Measurements from ENCODE around the gene USP3. TPM values are rescaled to one million over a fixed set of nuclear protein-coding genes. Genes with fewer than 3 reads are reported as not detected.
"Not testable (repeated sequence)": the region's sequence is repeated elsewhere in the genome, so short reads cannot be mapped to it uniquely, and the experiment has no call there.

Gene USP3
- polyA plus RNA-seq, 1 donor (not counting 4 experiments of a cell fraction or from before 2014, with no cell fraction given): 16.2 TPM

DNA sequence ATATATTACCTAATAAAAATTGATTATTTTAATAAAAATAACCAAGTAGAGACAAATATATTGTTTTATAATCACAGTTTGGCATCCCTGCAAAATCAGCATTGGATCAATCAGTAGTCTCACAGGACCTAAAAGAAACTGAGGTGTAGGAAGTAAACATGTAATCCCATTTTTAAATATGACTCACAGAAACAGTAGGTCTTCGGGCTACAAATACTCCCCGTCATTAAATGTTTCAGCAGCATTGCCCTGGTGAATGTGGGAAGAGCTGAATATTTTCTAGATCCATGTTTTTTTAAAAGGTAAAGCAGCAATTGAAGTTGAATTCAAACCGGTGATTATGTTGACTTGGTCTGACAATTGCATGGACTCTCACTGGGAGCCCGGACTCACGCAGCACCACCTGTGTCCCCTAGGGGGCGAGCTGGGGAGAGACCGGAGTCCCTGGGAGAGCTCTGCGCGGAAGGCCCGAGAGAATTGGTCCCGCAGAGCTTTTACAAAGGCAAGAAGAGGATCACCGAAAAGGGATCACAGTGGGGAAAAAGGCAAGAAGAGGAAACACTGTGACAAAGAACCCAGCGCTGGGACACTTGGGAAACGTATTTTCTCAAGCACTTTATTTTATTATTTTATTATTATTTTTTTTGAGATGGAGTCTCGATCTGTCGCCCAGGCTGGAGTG, 17.2 kb upstream of the USP3 start:
- Histone ChIP-seq H3K36me3 (ENCODE audit: control insufficient read depth in 2 of 2, extremely low read depth in 1 of 2, insufficient read depth in 2 of 2, low read length in 2 of 2) (no peaks in the 10 kb centered on the region), H3K9me1 (ENCODE audit: control insufficient read depth, extremely low read depth, insufficient read depth, low read length) (no peaks in the 10 kb centered on the region), H3K4me3 (ENCODE audit: control insufficient read depth in 2 of 3, extremely low read depth in 1 of 3, insufficient read depth in 2 of 3, low read depth in 1 of 3, low read length in 3 of 3) (no peak overlapping the region), H3K9ac (ENCODE audit: control insufficient read depth, extremely low read depth, insufficient read depth, low read length) (no peak overlapping the region), H3K9me3 (ENCODE audit: control insufficient read depth, low read depth, low read length) (no peaks in the 10 kb centered on the region), H2AFZ (ENCODE audit: control insufficient read depth, low read length) (peak overlapping the region; percentile 53), H4K20me1 (ENCODE audit: control insufficient read depth, extremely low read depth, insufficient read depth, low read length) (no peaks in the 10 kb centered on the region), H3K4me1 (ENCODE audit: control insufficient read depth, extremely low read depth, insufficient read depth, low read length) (peaks cover 7% of the 10 kb centered on the region), H3K27me3 (ENCODE audit: control insufficient read depth, extremely low read depth, insufficient read depth, low read length) (no peaks in the 10 kb centered on the region), H3K79me2 (ENCODE audit: control insufficient read depth, insufficient read depth, low read length) (no peaks in the 10 kb centered on the region), H3K27ac (ENCODE audit: control insufficient read depth, insufficient read depth, low read length) (no peak overlapping the region), H3K4me2 (ENCODE audit: control insufficient read depth, extremely low read depth, insufficient read depth, low read depth, low read length) (peak overlapping the region; percentile 22)
- FAIRE-seq (peak; percentile 73), DNase-seq (ENCODE audit: low read depth, low spot score) (no peak)
- TF ChIP-seq EZH2 (IDR thresholded peaks at IDR 0.05; ENCODE audit: low read length): no peak
- TF ChIP-seq, protein P1, sequence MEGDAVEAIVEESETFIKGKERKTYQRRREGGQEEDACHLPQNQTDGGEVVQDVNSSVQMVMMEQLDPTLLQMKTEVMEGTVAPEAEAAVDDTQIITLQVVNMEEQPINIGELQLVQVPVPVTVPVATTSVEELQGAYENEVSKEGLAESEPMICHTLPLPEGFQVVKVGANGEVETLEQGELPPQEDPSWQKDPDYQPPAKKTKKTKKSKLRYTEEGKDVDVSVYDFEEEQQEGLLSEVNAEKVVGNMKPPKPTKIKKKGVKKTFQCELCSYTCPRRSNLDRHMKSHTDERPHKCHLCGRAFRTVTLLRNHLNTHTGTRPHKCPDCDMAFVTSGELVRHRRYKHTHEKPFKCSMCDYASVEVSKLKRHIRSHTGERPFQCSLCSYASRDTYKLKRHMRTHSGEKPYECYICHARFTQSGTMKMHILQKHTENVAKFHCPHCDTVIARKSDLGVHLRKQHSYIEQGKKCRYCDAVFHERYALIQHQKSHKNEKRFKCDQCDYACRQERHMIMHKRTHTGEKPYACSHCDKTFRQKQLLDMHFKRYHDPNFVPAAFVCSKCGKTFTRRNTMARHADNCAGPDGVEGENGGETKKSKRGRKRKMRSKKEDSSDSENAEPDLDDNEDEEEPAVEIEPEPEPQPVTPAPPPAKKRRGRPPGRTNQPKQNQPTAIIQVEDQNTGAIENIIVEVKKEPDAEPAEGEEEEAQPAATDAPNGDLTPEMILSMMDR (optimal IDR thresholded peaks at IDR 0.05 in 1 of 3, IDR thresholded peaks at IDR 0.05 in 1 of 3, conservative IDR thresholded peaks at IDR 0.05 in 1 of 3; ENCODE audit: extremely low read depth in 1 of 3, insufficient read depth in 2 of 3, low read length in 3 of 3): peak; percentile 86 to 98 (median 93)
- dilution Hi-C loops (cut with MboI; ENCODE audit: extremely low pct_ligation_motif_present, low sequenced_read_pairs): no loop called here

DNA sequence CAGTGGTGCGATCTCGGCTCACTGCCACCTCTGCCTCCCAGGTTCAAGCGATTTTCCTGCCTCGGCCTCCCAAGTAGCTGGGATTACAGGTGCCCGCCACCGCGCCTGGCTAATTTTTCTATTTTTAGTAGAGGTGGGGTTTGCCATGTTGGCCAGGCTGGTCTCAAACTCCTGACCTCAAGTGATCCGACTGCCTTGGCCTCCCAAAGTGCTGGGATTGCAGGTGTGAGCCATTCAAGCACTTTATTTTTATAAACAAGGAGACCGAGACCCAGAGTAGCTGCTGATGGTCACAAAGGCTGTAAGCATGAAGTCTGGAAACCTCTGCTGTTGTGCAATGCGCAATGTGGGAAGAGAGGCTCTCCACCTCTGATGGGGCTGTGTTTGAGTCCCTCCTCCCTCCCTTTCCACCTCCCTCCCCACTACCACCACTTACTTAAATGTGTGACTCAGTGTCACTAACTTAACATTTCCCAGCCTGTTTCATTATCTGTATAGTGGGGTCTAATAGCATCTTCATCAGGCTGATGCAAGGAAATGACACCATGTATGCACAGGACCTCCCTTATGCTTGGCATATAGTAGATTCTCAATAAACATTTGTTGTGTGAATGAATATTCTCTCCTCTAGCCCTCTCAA, 16.5 kb upstream of the USP3 start:
- H3K4me3 ChIP-seq (ENCODE audit: control insufficient read depth in 2 of 3, extremely low read depth in 1 of 3, insufficient read depth in 2 of 3, low read depth in 1 of 3, low read length in 3 of 3); H2AFZ ChIP-seq (ENCODE audit: control insufficient read depth, low read length); H3K9ac ChIP-seq (ENCODE audit: control insufficient read depth, extremely low read depth, insufficient read depth, low read length); FAIRE-seq; DNase-seq (ENCODE audit: low read depth, low spot score); H3K9me3 ChIP-seq (ENCODE audit: control insufficient read depth, low read depth, low read length); H3K9me1 ChIP-seq (ENCODE audit: control insufficient read depth, extremely low read depth, insufficient read depth, low read length); dilution Hi-C loops (cut with MboI; ENCODE audit: extremely low pct_ligation_motif_present, low sequenced_read_pairs); H4K20me1 ChIP-seq (ENCODE audit: control insufficient read depth, extremely low read depth, insufficient read depth, low read length); H3K36me3 ChIP-seq (ENCODE audit: control insufficient read depth in 2 of 2, extremely low read depth in 1 of 2, insufficient read depth in 2 of 2, low read length in 2 of 2); H3K27ac ChIP-seq (ENCODE audit: control insufficient read depth, insufficient read depth, low read length); H3K79me2 ChIP-seq (ENCODE audit: control insufficient read depth, insufficient read depth, low read length); H3K27me3 ChIP-seq (ENCODE audit: control insufficient read depth, extremely low read depth, insufficient read depth, low read length); H3K4me2 ChIP-seq (ENCODE audit: control insufficient read depth, extremely low read depth, insufficient read depth, low read depth, low read length): not testable (repeated sequence)
- peaks cover 10% of the 10 kb centered on the region for H3K4me1 ChIP-seq (ENCODE audit: control insufficient read depth, extremely low read depth, insufficient read depth, low read length)

Data from keratinocyte (primary cell).